SK-N-SH treated with all-trans-retinoic acid at 6 μM for 48 hours (cell line): ENCODE measurements around the gene KDELR3.

Experiments
- ATAC-seq: fragments of 200-7000 bp; cut with Tn5 transposase; 3 replicates; pipeline ENCODE4 v1.9.1; 2020; ENCODE audit warnings: mild to moderate bottlenecking, moderate library complexity
- ARNTL ChIP-seq: fragments of 450-650 bp; formaldehyde crosslinking; IDR thresholded peaks from 2 replicates; pipeline ENCODE4 v1.5.0; 2020; ENCODE audit warnings: low read depth, mild to moderate bottlenecking, moderate library complexity, borderline replicate concordance
- BACH2 ChIP-seq: fragments of 250-450 bp; sonication (Bioruptor Pico); IDR thresholded peaks from 2 replicates; pipeline ENCODE4 v1.9.0; 2021; ENCODE audit warnings: mild to moderate bottlenecking, borderline replicate concordance
- CSDC2 ChIP-seq: fragments of 250-450 bp; sonication (Bioruptor Pico); IDR thresholded peaks from 2 replicates; pipeline ENCODE4 v1.5.0; 2020; ENCODE audit warnings: mild to moderate bottlenecking, moderate library complexity
- ESRRG ChIP-seq: fragments of 250-450 bp; sonication (Bioruptor Pico); IDR thresholded peaks from 2 replicates; pipeline ENCODE4 v1.6.1; 2021; ENCODE audit warnings: mild to moderate bottlenecking
- GLIS3 ChIP-seq: fragments of 250-450 bp; sonication (Bioruptor Pico); IDR thresholded peaks from 2 replicates; pipeline ENCODE4 v1.5.0; 2020; ENCODE audit warnings: mild to moderate bottlenecking, moderate library complexity
- ISL1 ChIP-seq: fragments of 250-450 bp; sonication (Bioruptor Pico); IDR thresholded peaks from 2 replicates; pipeline ENCODE4 v2.1.2; 2022; ENCODE audit warnings: mild to moderate bottlenecking, moderate library complexity
- OSR1 ChIP-seq: fragments of 250-450 bp; sonication (Bioruptor Pico); IDR thresholded peaks from 2 replicates; pipeline ENCODE4 v1.8.0; 2022; ENCODE audit warnings: moderate library complexity, mild to moderate bottlenecking, inconsistent platforms
- RARB ChIP-seq: fragments of 250-450 bp; sonication (Bioruptor Pico); IDR thresholded peaks from 2 replicates; pipeline ENCODE4 v1.8.0; 2021; ENCODE audit warnings: mild to moderate bottlenecking, moderate library complexity
- SNAI2 ChIP-seq: fragments of 250-450 bp; sonication (Bioruptor Pico); IDR thresholded peaks from 2 replicates; pipeline ENCODE4 v1.5.0; 2020; ENCODE audit warnings: mild to moderate bottlenecking, moderate library complexity
- TCF4 ChIP-seq: fragments of 250-450 bp; sonication (Bioruptor Pico); IDR thresholded peaks from 2 replicates; pipeline ENCODE4 v1.8.0; 2021; ENCODE audit warnings: mild to moderate bottlenecking, moderate library complexity, borderline replicate concordance
- TOX ChIP-seq: fragments of 250-450 bp; sonication (Bioruptor Pico); IDR thresholded peaks from 2 replicates; pipeline ENCODE4 v1.8.0; 2021; ENCODE audit warnings: mild to moderate bottlenecking, moderate library complexity, borderline replicate concordance
- ZFP3 ChIP-seq: fragments of 250-450 bp; sonication (Bioruptor Pico); IDR thresholded peaks from 2 replicates; pipeline ENCODE4 v1.5.0; 2020; ENCODE audit warnings: mild to moderate bottlenecking, moderate library complexity
- ZFP30 ChIP-seq: fragments of 450-650 bp; formaldehyde crosslinking; IDR thresholded peaks from 2 replicates; pipeline ENCODE4 v1.5.0; 2022; ENCODE audit warnings: mild to moderate bottlenecking, moderate library complexity
- ZNF565 ChIP-seq: fragments of 450-650 bp; formaldehyde crosslinking; conservative IDR thresholded peaks from 2 replicates; pipeline ENCODE4 v1.5.0; 2020; ENCODE audit warnings: low read depth, mild to moderate bottlenecking, moderate library complexity
- ZNF70 ChIP-seq: fragments of 450-650 bp; formaldehyde crosslinking; IDR thresholded peaks from 2 replicates; pipeline ENCODE4 v1.5.0; 2020; ENCODE audit warnings: mild to moderate bottlenecking, moderate library complexity
- ZNF8 ChIP-seq: fragments of 450-650 bp; formaldehyde crosslinking; IDR thresholded peaks from 2 replicates; pipeline ENCODE4 v1.5.0; 2020; ENCODE audit warnings: mild to moderate bottlenecking, moderate library complexity
- TF ChIP-seq, protein P1 (sequence below): fragments of 250-450 bp; sonication (Bioruptor Pico); IDR thresholded peaks from 2 replicates; pipeline ENCODE4 v1.8.0; 2021; ENCODE audit warnings: low read depth, mild to moderate bottlenecking, moderate library complexity, borderline replicate concordance
- TF ChIP-seq, protein P2 (sequence below): fragments of 250-450 bp; sonication (Bioruptor Pico); IDR thresholded peaks from 2 replicates; pipeline ENCODE4 v1.5.1; 2021; ENCODE audit warnings: mild to moderate bottlenecking, moderate library complexity
- TF ChIP-seq, protein P3 (sequence below): fragments of 250-450 bp; sonication (Bioruptor Pico); IDR thresholded peaks from 2 replicates; pipeline ENCODE4 v1.8.0; 2020; ENCODE audit warnings: mild to moderate bottlenecking, moderate library complexity, borderline replicate concordance

The KDELR3 gene

DNA sequence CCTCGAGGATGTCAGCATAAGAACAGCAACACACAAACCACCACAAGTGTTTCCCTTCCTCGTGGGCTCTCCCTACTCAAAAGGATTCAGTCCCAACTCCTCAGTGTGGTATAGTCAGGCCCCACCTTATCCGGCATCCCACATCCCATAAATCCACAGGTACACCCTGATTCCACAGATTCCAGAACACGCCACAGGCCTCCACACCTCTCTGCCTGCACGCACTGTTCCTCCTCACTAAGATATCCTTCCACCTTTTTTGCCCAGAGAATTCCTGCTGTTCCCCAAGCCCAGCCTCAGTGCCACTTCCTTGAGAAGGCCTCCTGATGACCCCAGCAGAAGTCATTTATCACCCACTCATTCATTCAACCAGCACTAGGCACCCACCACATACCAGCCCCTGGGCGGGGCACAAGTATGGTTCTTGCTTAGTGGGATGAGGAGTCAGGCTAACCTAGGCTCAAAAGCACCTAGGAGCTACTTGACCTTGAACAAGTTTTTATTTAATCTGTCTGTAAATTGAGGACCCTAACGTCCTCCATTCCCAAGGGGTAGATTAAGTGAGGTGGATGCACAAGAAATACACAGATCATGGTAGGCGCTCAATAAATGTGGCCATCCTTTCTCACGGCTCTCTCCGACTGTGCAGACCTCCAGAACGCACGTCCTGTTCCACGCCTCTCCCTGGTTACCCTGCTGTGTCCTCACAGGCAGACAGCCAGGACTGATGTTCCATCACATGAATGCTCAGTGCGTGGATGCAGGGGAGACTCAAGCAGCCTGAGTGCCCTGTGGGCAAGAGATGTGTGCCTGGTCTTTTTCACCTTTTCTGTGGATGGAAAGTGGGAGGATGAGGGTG lies 10.8 kb upstream of the KDELR3 start:
- ATAC-seq = no peak
- TF ChIP-seq, protein P1, sequence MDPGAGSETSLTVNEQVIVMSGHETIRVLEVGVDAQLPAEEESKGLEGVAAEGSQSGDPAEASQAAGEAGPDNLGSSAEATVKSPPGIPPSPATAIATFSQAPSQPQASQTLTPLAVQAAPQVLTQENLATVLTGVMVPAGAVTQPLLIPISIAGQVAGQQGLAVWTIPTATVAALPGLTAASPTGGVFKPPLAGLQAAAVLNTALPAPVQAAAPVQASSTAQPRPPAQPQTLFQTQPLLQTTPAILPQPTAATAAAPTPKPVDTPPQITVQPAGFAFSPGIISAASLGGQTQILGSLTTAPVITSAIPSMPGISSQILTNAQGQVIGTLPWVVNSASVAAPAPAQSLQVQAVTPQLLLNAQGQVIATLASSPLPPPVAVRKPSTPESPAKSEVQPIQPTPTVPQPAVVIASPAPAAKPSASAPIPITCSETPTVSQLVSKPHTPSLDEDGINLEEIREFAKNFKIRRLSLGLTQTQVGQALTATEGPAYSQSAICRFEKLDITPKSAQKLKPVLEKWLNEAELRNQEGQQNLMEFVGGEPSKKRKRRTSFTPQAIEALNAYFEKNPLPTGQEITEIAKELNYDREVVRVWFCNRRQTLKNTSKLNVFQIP (CRISPR knock-in tag) = no peak
- TF ChIP-seq OSR1 (CRISPR knock-in tag) = no peak
- TF ChIP-seq TOX = no peak
- TF ChIP-seq, protein P2, sequence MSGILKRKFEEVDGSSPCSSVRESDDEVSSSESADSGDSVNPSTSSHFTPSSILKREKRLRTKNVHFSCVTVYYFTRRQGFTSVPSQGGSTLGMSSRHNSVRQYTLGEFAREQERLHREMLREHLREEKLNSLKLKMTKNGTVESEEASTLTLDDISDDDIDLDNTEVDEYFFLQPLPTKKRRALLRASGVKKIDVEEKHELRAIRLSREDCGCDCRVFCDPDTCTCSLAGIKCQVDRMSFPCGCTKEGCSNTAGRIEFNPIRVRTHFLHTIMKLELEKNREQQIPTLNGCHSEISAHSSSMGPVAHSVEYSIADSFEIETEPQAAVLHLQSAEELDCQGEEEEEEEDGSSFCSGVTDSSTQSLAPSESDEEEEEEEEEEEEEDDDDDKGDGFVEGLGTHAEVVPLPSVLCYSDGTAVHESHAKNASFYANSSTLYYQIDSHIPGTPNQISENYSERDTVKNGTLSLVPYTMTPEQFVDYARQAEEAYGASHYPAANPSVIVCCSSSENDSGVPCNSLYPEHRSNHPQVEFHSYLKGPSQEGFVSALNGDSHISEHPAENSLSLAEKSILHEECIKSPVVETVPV (CRISPR knock-in tag) = no peak
- TF ChIP-seq ESRRG (CRISPR knock-in tag) = no peak

DNA sequence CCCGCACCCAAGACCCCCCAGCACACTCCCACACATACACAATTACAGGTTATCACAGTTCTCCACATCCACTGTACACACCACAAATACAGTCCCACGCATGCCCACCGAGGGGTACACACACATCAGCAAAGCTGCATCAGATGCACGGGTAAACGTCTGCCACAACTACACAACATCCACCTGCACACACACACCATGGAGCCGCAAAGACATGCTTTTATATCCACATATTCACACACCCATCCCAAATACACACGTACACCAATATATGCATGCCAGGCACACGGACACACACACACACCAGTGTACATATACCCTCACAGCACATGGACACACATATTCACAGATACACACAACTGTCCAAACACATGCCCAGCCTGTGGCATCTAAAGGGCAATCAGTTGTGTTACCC lies 7.5 kb upstream of the KDELR3 start:
- ATAC-seq = 0 out of 3 replicates have a peak, but pooled peaks have one; percentile 10
- no peak for TF ChIP-seq ARNTL
- no peak for TF ChIP-seq CSDC2
- TF ChIP-seq ZNF8 = no peak
- TF ChIP-seq ESRRG (CRISPR knock-in tag) = no peak
- no peak for TF ChIP-seq ZFP30 (CRISPR knock-in tag)
- TF ChIP-seq BACH2 (CRISPR knock-in tag) = no peak
- no peak for TF ChIP-seq RARB (CRISPR knock-in tag)
- TF ChIP-seq, protein P1 (CRISPR knock-in tag) = no peak
- TF ChIP-seq, protein P2 (CRISPR knock-in tag) = no peak
- no peak for TF ChIP-seq OSR1 (CRISPR knock-in tag)
- no peak for TF ChIP-seq TCF4 (CRISPR knock-in tag)
- no peak for TF ChIP-seq ZFP3
- TF ChIP-seq ZNF565 (CRISPR knock-in tag) = no peak
- no peak for TF ChIP-seq ZNF70
- TF ChIP-seq TOX = no peak
- TF ChIP-seq, protein P3, sequence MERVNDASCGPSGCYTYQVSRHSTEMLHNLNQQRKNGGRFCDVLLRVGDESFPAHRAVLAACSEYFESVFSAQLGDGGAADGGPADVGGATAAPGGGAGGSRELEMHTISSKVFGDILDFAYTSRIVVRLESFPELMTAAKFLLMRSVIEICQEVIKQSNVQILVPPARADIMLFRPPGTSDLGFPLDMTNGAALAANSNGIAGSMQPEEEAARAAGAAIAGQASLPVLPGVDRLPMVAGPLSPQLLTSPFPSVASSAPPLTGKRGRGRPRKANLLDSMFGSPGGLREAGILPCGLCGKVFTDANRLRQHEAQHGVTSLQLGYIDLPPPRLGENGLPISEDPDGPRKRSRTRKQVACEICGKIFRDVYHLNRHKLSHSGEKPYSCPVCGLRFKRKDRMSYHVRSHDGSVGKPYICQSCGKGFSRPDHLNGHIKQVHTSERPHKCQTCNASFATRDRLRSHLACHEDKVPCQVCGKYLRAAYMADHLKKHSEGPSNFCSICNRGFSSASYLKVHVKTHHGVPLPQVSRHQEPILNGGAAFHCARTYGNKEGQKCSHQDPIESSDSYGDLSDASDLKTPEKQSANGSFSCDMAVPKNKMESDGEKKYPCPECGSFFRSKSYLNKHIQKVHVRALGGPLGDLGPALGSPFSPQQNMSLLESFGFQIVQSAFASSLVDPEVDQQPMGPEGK (CRISPR knock-in tag) = no peak
- no peak for TF ChIP-seq ISL1 (CRISPR knock-in tag)

DNA sequence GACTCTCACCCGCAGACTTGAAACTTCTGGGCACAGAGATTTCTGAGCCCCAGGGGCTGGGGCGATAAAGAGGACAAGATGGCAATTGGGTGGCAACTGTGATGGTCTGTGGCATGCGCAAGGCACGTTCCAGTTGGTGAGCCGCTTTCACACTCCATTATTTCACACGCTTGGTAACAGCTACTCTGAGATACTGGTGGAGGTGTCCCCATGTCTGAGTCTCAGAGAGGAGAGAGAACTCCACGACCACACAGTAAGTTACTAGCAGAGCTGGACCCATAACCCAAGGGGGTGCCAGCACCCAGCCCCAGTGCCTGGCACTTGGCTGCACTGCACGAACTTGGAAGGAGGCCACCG lies 6.9 kb upstream of the KDELR3 start:
- TF ChIP-seq ZFP30 (CRISPR knock-in tag) = no peak
- TF ChIP-seq ZNF70 = no peak
- ATAC-seq = peak; percentile 51

DNA sequence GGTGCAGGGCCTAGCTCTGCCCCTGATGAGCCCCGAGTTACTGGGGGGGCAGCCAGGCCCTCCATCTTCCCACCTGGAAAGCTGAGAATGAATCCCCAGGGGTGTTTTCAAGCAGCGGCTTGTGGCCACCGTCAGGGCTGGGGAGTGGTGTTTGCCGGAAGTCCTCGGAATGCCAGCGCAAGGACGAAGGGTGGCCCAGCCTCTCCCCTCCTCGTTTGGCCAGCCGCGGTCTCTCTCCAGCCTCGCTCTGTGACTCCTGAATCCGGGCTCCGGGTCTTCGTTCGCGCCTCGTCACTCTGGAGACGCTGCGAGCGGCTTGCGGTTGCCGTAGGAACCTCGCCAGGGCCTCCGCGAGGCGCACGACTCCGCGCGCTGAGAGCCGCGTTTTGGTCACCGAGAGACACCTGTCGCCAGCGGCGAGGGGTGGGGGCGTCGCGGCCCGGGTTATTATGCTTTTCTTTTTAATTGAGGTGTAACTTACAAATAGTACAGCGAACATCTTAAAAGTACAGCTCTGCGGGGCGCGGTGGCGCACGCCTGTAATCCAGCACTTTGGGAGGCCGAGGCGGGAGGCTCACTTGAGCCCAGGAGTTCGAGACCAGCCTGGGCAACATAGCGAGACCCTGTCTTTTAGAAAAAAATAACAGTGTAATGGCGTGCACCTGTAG lies 6.3 kb upstream of the KDELR3 start:
- ATAC-seq = peak; percentile 87
- TF ChIP-seq ZFP3 = no peak
- TF ChIP-seq CSDC2 = no peak
- no peak for TF ChIP-seq ZFP30 (CRISPR knock-in tag)
- TF ChIP-seq ZNF70 = no peak
- TF ChIP-seq, protein P3 (CRISPR knock-in tag) = no peak
- TF ChIP-seq SNAI2 (CRISPR knock-in tag) = no peak
- no peak for TF ChIP-seq ARNTL
- no peak for TF ChIP-seq OSR1 (CRISPR knock-in tag)
- no peak for TF ChIP-seq GLIS3 (CRISPR knock-in tag)
- TF ChIP-seq, protein P1 (CRISPR knock-in tag) = no peak
- no peak for TF ChIP-seq TOX
